ENCODE data around the gene PPM1A.

Gene PPM1A

DNA sequence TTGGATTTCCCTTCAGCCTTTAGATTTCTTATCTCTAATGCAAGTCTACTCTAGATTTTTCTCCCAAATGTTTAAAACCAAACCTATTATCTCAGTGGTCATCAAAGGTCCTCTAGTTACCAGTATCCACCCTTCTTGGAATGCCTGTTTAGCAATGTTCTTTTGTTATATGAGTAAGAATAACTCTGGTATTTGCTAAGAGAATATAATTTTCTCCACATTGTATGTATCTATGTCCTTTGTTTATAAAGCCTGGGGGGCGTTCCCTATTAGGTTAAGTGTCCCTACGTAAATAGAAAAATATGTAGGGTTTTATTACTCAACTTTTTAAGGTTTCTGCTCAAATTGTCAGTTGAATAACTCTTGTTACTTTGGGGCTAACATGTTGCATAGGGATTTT is 27.3 kb downstream of the PPM1A start:
- TF ChIP-seq, protein P1, sequence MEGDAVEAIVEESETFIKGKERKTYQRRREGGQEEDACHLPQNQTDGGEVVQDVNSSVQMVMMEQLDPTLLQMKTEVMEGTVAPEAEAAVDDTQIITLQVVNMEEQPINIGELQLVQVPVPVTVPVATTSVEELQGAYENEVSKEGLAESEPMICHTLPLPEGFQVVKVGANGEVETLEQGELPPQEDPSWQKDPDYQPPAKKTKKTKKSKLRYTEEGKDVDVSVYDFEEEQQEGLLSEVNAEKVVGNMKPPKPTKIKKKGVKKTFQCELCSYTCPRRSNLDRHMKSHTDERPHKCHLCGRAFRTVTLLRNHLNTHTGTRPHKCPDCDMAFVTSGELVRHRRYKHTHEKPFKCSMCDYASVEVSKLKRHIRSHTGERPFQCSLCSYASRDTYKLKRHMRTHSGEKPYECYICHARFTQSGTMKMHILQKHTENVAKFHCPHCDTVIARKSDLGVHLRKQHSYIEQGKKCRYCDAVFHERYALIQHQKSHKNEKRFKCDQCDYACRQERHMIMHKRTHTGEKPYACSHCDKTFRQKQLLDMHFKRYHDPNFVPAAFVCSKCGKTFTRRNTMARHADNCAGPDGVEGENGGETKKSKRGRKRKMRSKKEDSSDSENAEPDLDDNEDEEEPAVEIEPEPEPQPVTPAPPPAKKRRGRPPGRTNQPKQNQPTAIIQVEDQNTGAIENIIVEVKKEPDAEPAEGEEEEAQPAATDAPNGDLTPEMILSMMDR (IDR thresholded peaks at IDR 0.05; ENCODE audit: extremely low read depth, missing control alignments): no peak
- no peak for DNase-seq (ENCODE audit: low spot score)

DNA sequence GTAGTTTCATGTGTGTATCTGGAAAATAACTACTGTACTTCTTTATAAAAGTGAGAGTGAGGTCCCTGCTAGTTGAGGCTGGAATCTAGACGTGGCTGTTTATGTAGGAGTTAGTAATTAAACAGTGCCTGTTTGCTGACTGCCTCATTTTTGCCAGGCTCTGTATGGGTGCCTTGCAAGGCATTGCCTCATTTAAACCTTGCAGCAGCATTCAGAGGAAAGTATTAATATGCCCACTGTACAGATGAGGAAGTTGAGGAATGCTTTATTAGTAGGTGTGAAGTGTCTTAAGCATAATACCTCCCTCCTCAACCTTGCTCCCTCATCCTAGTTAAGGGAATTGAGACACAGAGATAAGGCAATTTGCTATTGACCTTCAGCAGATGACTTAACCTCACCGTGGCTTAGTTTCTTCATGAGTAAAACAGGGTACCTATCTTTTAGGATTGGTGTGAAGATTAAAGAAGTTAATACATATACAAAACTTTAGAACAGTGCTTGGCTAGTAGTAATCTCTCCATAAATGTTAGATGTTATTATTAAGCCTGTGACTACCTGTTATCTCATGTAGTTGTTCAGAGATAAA is 28.7 kb downstream of the PPM1A start:
- TF ChIP-seq, protein P1 (IDR thresholded peaks at IDR 0.05; ENCODE audit: extremely low read depth, missing control alignments): no peak

DNA sequence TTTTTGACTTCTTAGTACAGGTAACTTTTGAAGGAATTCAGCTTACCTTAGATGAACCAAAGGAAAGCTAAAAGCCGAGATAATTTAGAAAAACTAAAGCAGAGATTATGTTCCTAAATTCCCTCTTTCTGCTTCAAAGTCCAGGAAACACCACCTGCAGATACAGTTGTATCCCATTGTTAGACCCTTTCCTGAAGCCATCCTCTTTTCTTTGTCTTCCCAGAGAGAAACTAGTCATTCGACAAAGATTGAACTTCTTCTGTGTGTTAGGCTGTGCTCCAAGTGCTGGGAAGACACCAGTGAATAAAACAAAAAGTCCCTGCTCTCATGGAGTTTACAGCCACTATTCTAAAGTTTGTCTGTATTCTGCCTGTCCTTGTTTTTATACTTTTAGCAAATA is 29.3 kb downstream of the PPM1A start:
- DNase-seq (ENCODE audit: low spot score): no peak
- TF ChIP-seq, protein P1 (IDR thresholded peaks at IDR 0.05; ENCODE audit: extremely low read depth, missing control alignments): no peak

More for the DNA sequence above, 28.7 kb downstream of the PPM1A start:
- no peak for DNase-seq (ENCODE audit: low spot score)

DNA sequence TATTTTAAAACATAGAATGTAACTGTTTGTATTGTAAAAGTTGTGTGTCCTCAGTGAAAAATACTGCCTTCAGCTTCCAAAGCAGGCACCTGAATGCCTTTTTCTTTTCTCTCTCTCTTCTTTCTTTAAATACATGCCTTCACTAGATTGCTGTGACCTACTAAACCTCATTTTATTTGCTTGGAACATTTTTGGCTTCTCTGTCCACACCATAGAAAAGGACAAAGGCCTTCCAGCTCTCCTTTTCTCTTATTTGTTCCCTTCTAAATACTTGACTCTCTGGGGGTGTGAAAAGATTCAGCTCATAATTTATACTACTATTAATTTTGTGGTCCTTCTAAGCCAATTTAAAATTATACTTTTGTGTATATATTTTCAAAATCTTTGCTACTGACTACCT is 38.4 kb downstream of the PPM1A start:
- DNase-seq (ENCODE audit: low spot score): no peak
- TF ChIP-seq, protein P1 (IDR thresholded peaks at IDR 0.05; ENCODE audit: extremely low read depth, missing control alignments): no peak

DNA sequence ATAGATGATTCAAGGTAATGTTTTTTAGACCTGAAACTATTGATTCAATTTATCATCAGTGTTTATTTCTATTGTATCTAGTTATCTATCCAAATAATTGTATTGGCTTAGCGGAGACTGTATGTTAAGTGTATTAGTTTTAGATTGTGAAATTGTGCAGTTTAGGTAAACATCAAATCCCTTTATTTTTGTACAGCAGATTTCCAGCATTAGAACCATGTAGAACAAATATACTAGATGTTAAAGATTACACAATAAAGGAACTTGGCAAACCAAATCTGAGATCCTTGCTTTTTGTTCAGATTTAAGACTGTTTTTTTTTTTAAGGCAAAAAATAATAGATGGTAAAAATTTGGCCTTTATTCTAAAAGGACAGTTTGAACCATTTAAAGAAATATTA is 39.3 kb downstream of the PPM1A start:
- DNase-seq (ENCODE audit: low spot score): no peak
- TF ChIP-seq, protein P1 (IDR thresholded peaks at IDR 0.05; ENCODE audit: extremely low read depth, missing control alignments): no peak

DNA sequence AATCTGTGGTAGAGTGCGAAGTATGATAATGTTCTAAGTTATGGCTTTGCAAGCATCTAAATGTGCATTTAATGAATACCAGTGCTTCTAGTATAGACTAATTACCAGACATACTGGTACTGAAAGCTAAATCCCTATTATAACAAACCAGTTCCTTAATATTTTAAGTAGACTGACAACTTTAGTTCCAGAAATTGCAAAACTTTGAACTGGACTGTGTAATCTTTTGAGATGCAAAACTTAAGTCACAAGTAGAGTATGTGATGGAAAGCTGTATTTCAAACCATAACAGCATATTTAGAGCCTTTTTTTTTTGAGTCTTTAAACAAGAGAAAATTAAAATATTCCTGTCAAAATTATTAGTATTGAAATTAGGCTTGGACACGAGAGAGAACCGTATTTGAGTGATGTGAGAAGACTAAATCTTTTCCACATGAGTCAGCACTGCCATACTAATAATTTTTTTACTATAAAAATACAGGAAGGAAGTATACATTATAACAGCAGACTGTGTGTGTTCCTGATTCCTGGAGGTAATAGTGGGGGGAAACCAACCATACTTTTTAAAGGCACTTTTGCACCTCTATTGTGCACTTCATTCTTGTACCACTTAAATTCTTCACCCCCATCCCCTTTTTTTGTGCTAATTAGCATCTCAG is 45.5 kb downstream of the PPM1A start:
- TF ChIP-seq, protein P1 (IDR thresholded peaks at IDR 0.05; ENCODE audit: extremely low read depth, missing control alignments): no peak
- DNase-seq (ENCODE audit: low spot score): no peak

DNA sequence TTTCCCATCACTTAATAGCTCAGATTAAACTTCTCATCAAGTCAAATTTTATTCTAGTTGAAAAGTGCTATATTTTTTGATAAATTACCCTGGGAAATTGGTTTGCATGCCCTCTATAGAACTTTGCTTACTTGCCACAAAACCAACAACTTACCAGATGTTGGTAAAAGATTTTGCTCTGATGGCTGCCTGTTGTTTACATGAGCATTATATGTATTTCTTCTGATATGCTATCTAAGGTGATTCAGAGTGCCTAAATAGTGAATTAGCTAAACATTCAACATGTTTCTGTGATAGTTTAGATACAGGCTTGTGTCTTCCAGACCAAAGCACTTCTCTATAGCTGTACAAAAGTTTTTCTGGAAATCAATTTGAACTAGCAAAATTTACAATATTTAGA is 51.0 kb downstream of the PPM1A start:
- DNase-seq (ENCODE audit: low spot score): no peak
- TF ChIP-seq, protein P1 (IDR thresholded peaks at IDR 0.05; ENCODE audit: extremely low read depth, missing control alignments): no peak

Data from GM20000 (cell line).